PFSK-1 (cell line): ENCODE measurements around the gene PPFIA4.

Source experiments
- FOXP2 ChIP-seq: optimal IDR thresholded peaks from 2 replicates; pipeline ENCODE3; 2011; ENCODE audit warnings: borderline replicate concordance, control low read depth, inconsistent platforms; ENCODE audit not compliant: insufficient read depth; ENCODE audit errors: extremely low read length, extremely low read depth
- POLR2AphosphoS5 ChIP-seq: IDR thresholded peaks from 2 replicates; pipeline ENCODE4 v1.6.1; 2012; ENCODE audit warnings: low read depth, mild to moderate bottlenecking, control low read depth, low read length, moderate library complexity
- REST ChIP-seq, 2 experiments: IDR thresholded peaks; 2 replicates each; pipeline versions ENCODE4 v1.6.1 to v1.8.0; 2011 to 2012; ENCODE audit warnings: low read depth in 2 of 2, low read length in 2 of 2, control low read depth in 1 of 2, inconsistent platforms in 1 of 2, mild to moderate bottlenecking in 1 of 2, moderate library complexity in 1 of 2; ENCODE audit not compliant: insufficient read depth in 1 of 2
- SIN3A ChIP-seq: IDR thresholded peaks from 2 replicates; pipeline ENCODE4 v1.6.1; 2012; ENCODE audit warnings: mild to moderate bottlenecking, low read length, moderate library complexity, borderline replicate concordance; ENCODE audit not compliant: insufficient read depth
- TAF1 ChIP-seq: IDR thresholded peaks from 2 replicates; pipeline ENCODE4 v1.6.1; 2012; ENCODE audit warnings: low read length, control low read depth, borderline replicate concordance; ENCODE audit not compliant: insufficient read depth

Gene PPFIA4

DNA sequence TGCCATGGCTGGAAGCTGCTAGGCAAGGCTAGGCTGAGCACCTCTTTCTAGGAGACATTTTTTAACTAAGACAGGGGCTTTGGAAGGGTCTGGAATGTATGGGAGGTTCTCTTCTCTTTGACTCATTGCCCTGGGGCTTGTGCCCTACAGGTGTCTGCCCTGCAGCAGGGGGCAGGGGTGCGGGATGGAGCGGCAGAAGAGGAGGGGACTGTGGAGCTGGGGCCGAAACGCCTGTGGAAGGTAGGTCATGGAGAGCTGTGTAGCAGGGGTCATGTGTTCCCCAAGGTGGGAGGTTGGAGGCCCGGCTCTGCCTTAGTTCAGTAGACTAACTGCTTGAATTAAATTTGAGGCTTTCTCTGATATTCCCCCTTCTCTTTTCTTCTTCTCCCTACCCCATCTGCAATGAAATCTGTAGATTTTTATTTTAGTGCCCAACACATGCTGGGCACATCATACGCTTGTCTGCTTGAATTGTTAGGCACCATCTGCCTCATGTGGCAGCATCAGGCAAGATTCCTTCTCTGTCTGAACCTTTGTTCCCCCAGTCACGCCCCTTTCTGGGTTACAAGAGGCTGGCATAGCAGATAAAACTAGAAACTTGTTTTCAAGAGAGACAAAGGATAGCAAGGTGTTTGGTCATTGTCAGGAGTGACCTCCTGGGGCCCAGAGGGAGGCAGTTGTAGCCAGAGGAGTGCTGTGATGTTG, 18.4 kb downstream of the PPFIA4 start:
- no peak for TF ChIP-seq POLR2AphosphoS5
- TF ChIP-seq REST (IDR thresholded peaks at IDR 0.05; ENCODE audit: insufficient read depth in 1 of 2, low read depth in 2 of 2, low read length in 2 of 2): no peak
- no peak for TF ChIP-seq FOXP2
- no peak for TF ChIP-seq TAF1
- TF ChIP-seq SIN3A: no peak

- TF ChIP-seq SIN3A (no peak), FOXP2 (no peak), TAF1 (no peak), REST (IDR thresholded peaks at IDR 0.05; ENCODE audit: insufficient read depth in 1 of 2, low read depth in 2 of 2, low read length in 2 of 2) (no peak), POLR2AphosphoS5 (no peak)
Measured at GRCh38 chr1:203045336-203045735, 19.0 kb downstream of the PPFIA4 start.

DNA sequence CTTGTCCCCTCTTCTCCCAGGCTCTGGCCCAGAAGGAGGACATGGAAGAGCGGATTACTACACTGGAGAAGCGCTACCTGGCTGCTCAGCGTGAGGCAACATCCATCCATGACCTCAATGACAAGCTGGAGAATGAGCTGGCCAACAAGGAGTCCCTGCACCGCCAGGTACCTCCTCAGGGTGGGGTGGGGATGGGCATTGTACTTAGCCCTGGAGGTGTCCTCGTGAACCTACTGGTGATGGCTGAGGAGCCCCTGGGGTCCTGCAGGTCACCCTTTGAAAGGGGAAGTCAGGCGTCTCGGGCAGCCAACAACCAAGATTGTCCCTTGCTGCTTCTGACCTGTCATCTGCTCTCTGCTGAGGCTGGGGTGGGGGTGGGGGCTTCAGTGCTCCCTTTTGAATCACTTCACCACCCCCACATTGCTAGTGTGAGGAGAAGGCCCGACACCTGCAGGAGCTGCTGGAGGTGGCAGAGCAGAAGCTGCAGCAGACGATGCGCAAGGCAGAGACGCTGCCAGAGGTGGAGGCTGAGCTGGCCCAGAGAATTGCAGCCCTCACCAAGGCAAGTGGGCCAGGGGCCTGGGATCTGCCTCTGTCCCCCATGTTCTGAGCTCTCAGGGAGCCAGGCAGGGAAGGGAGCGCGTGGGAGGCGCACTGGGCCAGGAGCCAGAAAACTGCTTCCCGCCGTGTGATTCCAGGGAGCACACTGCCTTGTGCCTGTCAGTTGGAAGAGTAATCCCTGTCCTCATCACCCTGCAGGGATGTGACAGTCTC, 19.7 kb downstream of the PPFIA4 start:
- TF ChIP-seq POLR2AphosphoS5 (no peak), FOXP2 (no peak), TAF1 (no peak), REST (IDR thresholded peaks at IDR 0.05; ENCODE audit: insufficient read depth in 1 of 2, low read depth in 2 of 2, low read length in 2 of 2) (no peak), SIN3A (no peak)

DNA sequence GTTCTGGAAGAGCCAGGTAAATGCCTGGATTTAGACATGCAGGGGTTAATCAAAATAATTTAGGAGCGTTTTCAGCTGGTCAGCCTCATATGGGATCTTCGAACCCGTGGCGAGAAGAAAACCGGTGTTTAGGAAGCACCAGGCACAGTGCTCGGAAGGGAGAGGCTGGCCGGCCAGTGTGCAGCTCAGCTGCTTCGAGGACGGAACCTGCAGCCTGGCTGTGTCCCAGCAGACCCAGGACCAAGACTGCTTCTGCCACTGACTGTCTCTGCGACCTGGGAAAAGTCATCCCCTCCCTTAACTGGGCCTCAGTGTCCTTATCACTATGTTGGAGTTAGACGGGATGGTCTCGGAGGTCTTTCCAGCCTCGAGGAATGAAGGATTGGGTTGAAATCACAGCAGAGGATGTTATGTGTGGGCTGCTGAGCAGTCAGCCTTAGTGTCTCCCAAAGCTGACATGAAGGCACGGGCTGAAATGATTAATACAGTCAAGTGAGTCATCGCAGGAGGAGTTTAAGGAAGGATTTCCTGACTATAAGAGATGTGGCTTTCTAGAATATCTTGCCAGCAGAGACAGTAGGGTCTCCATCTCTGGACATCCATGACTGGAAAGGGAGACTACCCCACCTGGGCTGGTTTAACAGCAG, 20.8 kb downstream of the PPFIA4 start:
- TF ChIP-seq FOXP2 (no peak), REST (IDR thresholded peaks at IDR 0.05; ENCODE audit: insufficient read depth in 1 of 2, low read depth in 2 of 2, low read length in 2 of 2) (no peak), SIN3A (no peak), TAF1 (no peak), POLR2AphosphoS5 (no peak)
